ENCODE measurements around the gene SCAF4.
"Not testable (repeated sequence)": the region's sequence is repeated elsewhere in the genome, so short reads cannot be mapped to it uniquely, and the experiment has no call there.

Gene SCAF4

DNA sequence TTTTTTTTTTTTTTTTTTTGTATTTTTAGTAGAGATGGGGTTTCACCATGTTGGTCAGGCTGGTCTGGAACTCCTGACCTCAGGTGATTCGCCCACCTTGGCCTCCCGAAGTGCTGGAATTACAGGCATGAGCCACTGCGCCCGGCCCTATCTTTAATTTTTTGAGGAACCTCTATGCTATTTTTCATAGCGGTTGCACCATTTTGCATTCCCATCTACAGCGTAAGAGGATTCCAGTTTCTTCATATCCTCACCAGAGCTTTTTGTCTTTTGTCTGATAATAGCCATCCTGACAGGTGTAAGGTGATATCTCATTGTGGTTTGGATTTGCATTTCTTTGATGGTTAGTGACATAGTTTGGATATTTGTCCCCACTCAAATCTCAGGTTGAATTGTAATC, 100.0 kb downstream of the SCAF4 start:
- DNase-seq, result not testable (repeated sequence)

DNA sequence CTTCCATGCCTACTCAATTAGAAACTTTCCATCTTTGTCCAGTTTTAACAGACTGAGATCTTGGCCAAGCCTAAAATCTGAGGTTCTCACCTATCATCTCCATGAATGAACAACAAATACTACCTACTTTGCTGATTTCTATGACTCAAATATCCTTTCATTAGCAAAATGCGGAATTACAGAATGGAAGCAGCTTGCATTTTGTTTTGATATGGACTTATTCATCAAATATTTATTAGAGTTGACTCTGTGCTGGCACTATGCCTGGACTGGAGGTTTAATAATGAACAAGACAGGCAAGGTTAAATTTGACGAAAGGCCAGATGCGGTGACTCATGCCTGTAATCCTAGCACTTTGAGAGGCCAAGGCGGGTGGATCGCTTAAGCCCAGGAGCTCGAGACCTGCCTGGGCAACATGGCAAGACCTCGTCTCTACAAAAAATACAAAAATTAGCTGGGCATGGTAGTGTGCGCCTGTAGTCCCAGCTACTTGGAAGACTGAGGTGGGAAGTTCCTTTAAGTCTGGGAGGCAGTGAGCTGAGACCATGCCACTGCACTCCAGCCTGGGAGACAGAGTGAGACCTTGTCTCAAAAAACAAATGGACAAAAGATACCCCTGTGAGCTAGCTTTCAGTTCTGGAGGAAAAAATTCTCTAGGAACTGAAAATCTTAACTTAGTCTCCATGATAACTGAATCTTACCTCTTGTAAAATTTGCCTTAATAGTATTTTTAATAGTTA, 101.8 kb downstream of the SCAF4 start:
- DNase-seq, result no peak

DNA sequence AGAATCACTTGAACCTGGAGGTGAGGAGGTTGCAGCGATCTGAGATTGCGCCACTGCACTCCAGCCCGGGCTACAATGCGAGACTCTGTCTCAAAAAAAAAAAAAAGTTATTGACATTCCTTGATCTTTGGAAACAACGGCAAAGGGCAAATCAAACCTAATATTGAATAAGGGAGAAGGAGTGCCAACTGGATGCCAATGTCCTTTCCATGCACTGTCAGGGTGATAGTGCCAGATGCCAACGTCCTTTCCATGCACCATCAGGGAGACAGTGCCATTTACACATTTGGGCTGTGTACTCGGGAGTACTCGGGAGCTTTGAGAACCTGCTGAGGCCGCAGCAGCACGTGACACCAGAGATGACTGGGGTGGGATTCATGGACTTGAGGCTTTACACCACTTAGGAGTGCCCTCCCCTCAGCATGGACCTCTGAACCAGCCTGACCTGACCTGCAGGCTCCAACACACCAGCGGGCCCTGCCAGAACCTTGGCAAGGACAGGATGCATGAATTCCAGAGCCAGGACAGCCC, 106.9 kb downstream of the SCAF4 start:
- no peak for DNase-seq

DNA sequence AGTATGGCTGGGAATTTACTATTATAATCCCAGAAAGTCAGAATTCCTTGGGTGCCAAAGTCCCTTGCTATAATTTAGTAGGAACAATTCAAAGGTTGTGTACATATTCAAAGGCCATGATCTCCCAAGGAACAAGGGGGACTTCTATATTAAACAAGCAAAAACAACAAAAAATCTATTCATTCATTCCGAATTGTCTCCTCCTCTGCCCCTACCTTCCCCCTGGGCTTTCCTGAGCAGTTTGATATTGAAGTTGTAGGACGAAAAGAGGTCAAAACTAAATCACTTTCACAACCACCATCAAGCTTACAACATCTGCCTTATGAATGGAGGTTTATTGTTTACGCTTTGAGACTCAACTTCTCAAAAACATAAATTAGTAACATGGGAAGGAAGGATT, 107.7 kb downstream of the SCAF4 start:
- DNase-seq, result no peak

DNA sequence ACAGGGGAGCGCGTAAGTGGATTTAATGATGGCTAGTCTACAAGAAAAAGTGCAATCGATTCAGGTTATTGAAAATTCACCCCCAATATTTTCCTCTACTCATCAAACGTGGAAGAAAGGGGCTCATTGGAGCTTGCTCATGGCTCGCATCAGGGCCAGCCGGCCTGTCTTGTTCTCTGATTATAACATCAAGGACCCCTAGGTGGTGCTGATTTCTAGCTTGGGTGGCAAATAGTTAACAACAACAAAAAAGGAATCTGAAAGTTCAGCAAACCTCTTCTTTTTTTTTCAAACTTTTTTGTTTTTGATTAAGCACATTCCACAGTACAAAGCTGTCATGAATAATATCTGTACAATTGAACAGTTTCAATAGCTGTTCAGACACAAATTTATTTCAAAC, 108.3 kb downstream of the SCAF4 start:
- DNase-seq, result no peak

DNA sequence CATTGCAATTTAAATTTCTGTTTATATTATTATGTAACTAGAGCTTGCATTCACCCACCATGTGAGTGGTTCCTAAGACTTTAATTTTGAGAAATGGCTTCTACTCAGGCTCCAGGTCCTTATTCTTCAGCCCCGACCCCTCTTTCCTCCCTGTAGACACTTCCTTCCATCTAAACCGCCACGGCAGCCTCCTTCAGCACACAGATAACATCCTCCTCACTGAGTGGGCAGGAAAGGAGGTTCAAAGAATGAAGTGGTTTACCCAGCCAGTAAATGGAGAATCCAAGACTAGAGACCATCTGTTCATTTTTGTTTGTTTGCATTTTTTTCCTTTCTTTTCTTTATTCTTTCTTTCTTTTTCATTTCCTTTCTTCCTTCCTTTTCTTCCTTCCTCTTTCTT, 109.5 kb downstream of the SCAF4 start:
- DNase-seq, result no peak

Data from stimulated activated CD4-positive, alpha-beta T cell treated with anti-CD3 and anti-CD28 coated beads, Interleukin-1b, Interleukin-23, amount 100 ng/mL, for 48 hours (primary cell).